Activated CD4-positive, alpha-beta T cell treated with anti-CD3 and anti-CD28 coated beads for 4 hours (primary cell): ENCODE results near the gene METTL22.

Experiments used
- DNase-seq, 2 donors: peaks; one replicate each; pipeline ENCODE4 v3.0.0-alpha.2; 2020

METTL22 gene

DNA sequence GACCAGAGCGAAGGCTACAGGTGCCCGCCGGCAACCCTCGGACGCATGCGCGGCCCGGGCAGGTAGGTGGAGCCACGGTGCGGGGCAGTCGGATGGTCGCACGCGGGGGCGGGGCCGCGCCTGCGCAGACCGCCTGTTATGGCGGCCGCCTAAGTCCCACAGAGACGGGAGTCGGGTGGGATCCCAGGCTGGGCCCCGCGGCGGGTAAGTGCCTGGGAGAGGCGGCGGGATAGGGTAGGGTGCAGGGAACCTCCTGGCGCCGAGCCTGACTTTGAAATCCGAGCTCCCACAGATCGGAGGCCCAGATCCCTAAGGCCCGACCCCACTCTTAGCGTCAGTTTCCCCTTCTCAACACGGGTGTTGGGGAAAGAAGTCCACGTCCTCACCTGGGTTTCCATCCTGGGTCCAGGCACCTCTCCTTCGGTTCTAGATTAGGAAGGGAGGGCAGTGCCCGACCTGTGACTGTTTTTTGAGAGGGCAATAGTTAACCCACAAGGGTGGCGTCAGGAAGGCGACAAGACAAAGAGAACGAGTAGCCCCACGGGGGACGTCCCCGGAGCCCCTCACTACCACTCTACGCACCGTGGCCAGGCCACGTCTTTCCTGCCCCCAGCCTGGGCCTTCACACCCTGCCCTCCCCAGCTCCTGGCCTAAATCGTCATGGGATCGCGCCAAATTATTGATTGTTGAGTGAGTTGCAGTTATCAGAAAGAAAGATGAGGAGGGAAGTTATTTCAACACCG lies at the start of gene METTL22:
METTL22 (plus strand) TSS at position 127 of the 743 bp plus-strand sequence. CDS start 3,968 bp downstream, outside the sequence.
- peak; percentile 91 for DNase-seq

DNA sequence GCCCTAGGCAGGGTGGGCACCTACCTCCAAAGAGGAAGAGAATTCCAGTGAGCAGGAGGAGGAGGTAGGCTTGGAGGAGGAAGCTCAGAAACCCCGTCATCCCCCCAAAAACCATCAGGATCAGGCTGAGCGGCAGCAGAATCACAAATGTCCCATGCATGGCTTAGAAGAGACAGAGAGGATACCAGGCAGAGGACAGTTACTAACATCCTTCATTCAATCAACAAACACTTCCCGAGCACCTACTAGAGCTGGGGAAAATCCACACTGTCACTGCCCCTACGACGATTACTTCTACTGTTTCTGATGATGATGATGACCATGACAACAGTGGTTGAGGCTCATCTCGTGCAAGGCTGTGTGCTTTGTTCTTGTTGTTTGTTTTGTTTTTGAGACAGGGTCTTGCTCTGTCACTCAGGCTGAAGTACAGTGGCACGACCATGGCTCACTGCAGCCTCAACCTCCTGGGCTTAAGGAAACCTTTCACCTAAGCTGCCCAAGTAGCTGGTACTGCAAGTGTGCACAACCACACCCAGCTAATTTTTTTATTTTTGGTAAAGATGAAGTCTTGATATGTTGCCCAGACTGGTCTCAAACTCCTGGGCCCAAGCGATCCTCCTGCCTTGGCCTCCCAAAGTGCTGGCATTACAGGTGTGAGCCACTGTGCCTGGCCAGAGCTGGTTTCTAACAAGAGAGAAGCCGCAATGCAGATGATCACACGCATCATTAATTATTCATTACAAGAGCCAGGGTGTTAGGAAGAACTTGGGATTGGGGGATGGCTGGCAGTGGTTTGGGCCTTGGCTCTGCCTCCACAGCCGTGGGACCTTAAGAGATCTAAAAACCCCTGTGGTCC lies 49.2 kb upstream of the METTL22 start:
- DNase-seq = no peak

- no peak for DNase-seq
Measured at GRCh38 chr16:8572919-8573724, 48.4 kb upstream of the METTL22 start.

DNA sequence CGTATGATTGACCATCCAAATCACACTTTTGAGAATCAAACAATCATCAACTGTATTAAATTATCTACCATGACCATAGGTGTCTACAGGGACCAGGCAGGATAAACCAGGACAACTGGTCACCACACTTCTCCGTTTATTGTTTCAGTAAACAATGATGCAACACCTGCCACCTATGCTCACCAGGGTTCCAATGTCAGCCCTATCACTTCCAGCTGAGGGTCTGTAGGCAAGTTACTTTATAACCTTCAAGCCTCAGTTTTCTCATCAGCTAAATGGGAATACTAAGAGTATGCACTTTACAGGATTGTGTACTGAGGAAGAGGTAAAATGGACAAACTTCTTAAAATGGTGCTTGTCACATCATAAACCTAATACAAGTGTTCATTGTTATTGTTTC lies 46.1 kb upstream of the METTL22 start:
- no peak for DNase-seq

DNA sequence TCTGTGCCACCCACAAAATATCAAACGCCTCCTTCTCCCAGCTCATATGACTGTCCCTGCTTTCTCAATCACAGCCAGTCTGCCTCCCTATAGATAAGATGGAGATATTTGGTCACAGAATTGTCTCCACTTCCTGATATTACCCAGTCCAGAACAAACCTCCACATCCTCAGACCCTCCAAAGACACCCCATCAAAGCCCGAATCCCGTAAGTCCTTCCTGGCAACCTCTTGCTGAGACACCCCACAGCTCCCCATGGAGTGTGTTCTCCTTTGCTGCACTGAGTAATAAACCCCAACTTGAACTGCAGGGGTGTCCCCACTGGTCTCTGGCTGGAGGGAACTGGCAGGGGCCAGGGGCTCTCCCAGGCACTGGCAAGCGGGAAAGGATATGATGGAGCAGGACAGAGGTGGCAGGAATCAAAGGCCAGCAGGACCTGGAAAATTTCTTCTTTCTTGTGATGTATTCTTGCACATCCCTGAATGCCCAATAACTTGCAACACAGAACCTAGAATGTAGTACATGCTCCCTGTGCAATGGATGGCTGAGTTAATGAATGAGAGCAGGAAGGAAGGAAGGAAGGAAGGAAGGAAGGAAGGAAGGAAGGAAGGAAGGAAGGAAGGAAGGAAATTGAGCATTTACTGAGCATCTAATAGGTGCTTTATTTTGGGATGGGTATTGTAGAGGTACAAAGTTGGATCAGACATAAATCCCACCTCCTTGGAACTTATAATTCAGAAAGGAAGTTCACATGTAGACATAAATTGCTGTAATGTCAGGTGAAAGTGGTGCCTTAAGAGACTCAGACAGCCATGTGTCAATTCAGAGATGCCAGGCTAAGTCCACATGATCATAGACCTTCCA lies 45.1 kb upstream of the METTL22 start:
- no peak for DNase-seq

- no peak for DNase-seq
Measured at GRCh38 chr16:8577678-8578304, 43.7 kb upstream of the METTL22 start.

GRCh38 chr16:8579559-8579958 lies 41.9 kb upstream of the METTL22 start:
- DNase-seq = no peak

DNA sequence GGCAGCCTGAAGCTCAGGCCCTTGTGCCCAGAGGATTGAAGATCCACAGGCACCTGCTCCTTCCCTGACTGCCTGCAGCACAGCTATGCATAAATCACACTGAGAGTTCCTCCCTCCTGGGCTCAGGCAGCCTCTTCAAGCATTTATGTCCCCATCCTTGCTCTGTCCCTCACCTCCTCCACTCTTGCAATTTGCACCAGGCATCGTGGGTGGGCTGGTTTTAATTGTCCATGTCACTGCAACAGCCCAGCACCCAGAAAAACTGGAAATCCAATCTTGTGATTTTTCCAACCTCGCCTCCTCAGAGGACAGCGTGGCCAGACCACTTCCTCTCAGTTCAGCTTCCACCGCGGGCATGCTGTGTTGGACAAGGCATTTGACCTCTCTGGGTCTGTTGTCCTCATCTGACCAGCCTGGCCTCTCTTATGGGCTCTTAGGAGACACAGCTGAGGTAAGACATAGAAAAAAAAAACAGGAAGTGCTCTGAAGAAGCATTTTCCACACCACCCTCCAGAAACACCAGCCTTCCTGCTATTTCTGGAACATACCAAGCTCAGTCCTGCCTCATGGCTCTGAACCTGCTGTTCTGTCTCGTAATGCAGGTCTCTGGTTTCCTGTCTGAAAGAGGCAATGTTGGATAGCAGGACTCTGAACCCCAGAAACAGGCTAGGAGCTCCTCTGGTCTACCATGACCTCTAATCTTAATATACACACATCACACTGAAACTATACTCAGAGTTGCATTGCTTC lies 39.5 kb upstream of the METTL22 start:
- DNase-seq = no peak

GRCh38 chr16:8583199-8583598 lies 38.3 kb upstream of the METTL22 start:
- no peak for DNase-seq

DNA sequence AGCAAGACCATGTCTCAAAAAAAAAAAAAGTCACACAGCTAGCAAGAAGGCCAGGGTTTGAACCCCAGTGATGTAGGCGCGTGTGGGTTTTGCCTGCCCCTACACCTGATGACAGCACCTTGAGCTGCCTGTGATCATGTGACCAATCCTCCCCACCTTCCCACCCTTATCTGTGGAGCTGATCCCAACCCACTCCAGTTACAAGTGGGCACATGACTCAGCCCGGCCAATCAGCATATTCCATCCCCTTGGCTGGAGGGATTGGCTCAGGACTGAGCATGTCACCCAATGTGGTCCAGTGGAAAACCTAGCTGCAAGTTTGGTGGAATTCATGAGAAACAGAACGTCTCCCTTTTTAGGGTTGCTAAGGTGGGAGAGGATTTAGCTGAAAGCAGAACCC lies 37.8 kb upstream of the METTL22 start:
- DNase-seq = no peak

- DNase-seq = no peak
Measured at GRCh38 chr16:8585041-8585440, 36.5 kb upstream of the METTL22 start.

DNA sequence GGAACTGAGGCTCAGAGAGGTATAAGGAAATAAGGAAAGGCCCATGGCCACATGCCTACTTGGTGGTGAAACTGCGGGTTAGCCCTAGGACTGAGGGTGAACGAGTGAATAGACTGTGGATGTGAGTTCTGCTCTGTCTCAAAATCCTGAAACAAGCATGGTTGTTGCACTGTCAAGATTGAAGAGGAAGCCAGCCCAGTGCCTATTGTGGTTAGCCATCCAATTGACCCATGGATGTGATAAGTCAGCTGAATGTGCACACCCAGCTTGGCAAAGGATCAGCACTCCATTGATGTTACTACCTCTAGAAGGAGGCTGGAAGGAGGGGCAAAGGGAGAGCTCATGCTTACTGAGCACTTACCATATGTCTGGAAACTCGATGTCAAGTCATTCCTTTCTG lies 35.6 kb upstream of the METTL22 start:
- no peak for DNase-seq

DNA sequence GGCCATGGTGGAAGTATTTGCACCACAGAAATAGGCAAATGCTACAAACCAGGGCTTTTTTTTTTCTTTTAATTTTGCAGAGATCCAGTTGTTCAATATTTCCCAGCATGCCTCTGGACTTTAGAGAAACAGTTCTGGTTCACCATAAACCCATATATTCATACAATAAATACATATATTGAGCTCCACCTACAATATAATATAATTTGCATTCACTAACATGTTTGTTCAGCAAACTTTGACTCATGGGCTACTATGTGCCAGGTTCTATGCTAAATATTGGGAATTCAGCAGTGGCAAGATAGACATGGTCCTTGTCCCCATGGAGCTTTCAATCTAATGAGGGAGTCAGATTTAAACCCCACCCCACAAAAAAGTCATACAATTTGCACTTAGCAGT lies 34.4 kb upstream of the METTL22 start:
- no peak for DNase-seq

DNA sequence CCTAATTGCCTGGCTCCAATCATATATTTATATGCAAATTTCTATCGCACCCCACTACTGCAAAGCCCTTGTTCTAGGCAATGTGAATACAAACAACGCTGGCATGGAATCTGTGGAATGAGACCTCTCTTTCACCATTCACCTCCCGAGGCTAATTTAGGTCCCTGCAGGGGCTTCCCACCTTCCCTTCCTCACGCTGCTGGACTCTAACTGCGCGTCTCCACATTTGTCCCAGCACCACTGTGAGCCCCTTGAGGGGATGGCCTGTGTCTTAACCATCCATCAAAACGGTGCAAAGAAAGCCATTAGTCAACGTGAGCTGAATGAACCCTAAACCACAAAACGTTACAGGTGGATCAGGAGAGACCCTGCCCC lies 32.8 kb upstream of the METTL22 start:
- no peak for DNase-seq

DNA sequence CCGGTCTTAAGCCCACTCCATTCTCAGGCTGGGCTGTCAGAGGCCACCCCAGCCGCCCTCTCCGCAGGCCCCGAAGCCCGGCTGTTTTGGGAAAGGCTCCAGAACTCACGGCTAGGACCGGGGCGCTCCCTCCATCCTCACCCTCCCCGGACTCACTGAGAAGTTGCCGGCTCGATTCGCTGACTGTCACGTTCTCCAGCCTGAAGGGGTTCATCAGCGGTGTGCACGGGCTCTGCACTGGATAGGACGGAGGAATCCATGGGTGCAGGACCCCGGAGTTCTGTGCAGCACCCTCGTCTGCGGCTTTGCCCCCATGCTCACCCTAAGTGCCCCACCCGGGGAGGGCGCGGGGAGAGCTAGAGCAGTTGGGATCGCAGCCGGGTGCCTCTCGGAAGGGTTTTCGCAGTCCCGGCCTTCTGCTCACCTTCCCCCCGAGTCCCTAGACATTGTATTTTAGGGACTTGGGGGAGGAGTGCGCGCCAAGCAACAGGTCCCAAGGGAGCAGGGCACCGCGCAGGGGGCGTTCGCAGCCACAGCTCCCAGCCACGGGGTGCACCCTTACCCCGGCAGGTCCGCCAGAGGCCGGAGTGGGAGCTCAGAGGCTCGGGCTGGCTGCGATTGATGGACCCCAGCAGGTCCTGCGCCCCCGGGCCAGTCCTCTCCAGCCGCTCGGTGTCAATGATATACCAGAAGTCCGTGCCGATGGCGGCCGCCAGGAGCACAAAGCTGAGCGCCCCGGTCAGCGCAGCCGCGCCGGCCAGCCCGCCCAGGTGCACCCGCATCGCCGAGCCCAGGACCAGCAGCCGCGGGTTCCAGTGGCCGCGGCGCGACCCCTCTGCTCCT lies 32.2 kb upstream of the METTL22 start:
- DNase-seq = no peak

- DNase-seq = no peak
Measured at GRCh38 chr16:8589900-8590688, 31.4 kb upstream of the METTL22 start, which contains the start of gene TMEM114. Gene TMEM114, minus strand, starts transcription at chr16:8590511. Its CDS starts 673 bp downstream, at chr16:8589838.

DNA sequence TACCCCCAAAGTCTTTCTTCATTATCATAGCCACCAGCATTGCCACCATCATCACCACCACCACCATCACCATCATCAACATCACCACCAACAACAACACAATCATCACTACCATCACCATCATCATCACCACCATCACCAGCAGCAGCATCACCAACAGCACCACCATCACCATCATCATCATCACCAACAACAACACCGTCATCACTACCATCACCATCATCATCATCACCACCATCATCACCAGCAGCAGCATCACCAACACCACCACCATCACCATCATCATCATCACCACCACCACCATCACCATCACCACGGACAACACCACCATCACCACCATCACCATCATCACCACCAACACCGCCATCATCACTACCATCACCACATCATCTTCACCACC lies 30.7 kb upstream of the METTL22 start:
- DNase-seq = no peak

- no peak for DNase-seq
Measured at GRCh38 chr16:8591451-8591850, 30.0 kb upstream of the METTL22 start.

GRCh38 chr16:8594149-8594666 lies 27.3 kb upstream of the METTL22 start:
- no peak for DNase-seq
